HG03442 (cell line): ENCODE measurements around the gene PRDX3.
A peak's percentile ranks its signal among the peaks of the same experiment; 100 is the strongest.
"Not testable (repeated sequence)": the region's sequence is repeated elsewhere in the genome, so short reads cannot be mapped to it uniquely, and the experiment has no call there.

Source experiments
- ATAC-seq: cut with Tn5 transposase; IDR thresholded peaks from one replicate; pipeline ENCODE4 v1.9.1; 2021; ENCODE audit warnings: mild to moderate bottlenecking, moderate library complexity; ENCODE audit not compliant: unreplicated experiment

PRDX3 gene

GRCh38 chr10:119165171-119166117, 13.2 kb downstream of the PRDX3 start, which contains the start of gene SFXN4:
SFXN4 (minus strand) TSS chr10:119165714; CDS start chr10:119165647, 67 bp downstream.
- peak; percentile 85 for ATAC-seq

GRCh38 chr10:119162452-119163092, 16.0 kb downstream of the PRDX3 start:
- no peak for ATAC-seq

GRCh38 chr10:119161680-119162451, 16.7 kb downstream of the PRDX3 start:
- no peak for ATAC-seq

GRCh38 chr10:119159332-119159731, 19.3 kb downstream of the PRDX3 start:
- ATAC-seq, result no peak

- ATAC-seq, result no peak
Observed at GRCh38 chr10:119153661-119154060, 25.0 kb downstream of the PRDX3 start.

- no peak for ATAC-seq
Observed at GRCh38 chr10:119153041-119153440, 25.6 kb downstream of the PRDX3 start.

- ATAC-seq, result not testable (repeated sequence)
Observed at GRCh38 chr10:119151601-119152000, 27.0 kb downstream of the PRDX3 start.

- no peak for ATAC-seq
Observed at GRCh38 chr10:119149729-119150128, 28.9 kb downstream of the PRDX3 start.

- no peak for ATAC-seq
Observed at GRCh38 chr10:119149157-119149556, 29.5 kb downstream of the PRDX3 start.

GRCh38 chr10:119143657-119144056, 35.0 kb downstream of the PRDX3 start:
- no peak for ATAC-seq

- no peak for ATAC-seq
Observed at GRCh38 chr10:119140603-119141245, 37.9 kb downstream of the PRDX3 start.

GRCh38 chr10:119139464-119140067, 39.0 kb downstream of the PRDX3 start:
- no peak for ATAC-seq

- no peak for ATAC-seq
Observed at GRCh38 chr10:119138346-119139306, 40.0 kb downstream of the PRDX3 start.

GRCh38 chr10:119137878-119138277, 40.7 kb downstream of the PRDX3 start:
- ATAC-seq, result not testable (repeated sequence)

GRCh38 chr10:119136084-119136483, 42.5 kb downstream of the PRDX3 start:
- ATAC-seq, result no peak

GRCh38 chr10:119135513-119135881, 43.1 kb downstream of the PRDX3 start:
- no peak for ATAC-seq

- ATAC-seq, result no peak
Observed at GRCh38 chr10:119133949-119134348, 44.7 kb downstream of the PRDX3 start.

- ATAC-seq, result no peak
Observed at GRCh38 chr10:119132521-119133345, 45.9 kb downstream of the PRDX3 start.
